ENCODE results near the gene ANKS1B.
A peak's percentile ranks its signal among the peaks of the same experiment; 100 is the strongest.

Gene ANKS1B

DNA sequence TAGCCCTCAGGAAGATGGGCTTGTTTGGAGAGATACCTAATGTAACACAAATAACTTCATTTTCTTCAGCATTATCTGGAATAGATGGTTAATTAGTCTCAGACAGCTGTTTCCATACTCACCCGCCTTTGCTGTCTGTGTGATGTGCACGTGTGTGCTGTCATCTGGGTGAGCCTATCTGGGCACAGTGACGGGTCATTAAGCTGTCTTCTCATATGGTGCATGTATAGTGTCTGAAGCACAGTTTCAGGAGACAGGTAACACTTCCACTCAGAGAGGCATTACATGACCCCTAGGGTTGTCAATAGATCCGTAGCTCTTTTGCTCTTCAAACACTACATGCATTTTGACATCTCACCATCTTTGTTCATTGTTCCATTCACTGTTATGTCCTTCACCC lies 846.3 kb downstream of the ANKS1B start:
- TF ChIP-seq, protein P1, sequence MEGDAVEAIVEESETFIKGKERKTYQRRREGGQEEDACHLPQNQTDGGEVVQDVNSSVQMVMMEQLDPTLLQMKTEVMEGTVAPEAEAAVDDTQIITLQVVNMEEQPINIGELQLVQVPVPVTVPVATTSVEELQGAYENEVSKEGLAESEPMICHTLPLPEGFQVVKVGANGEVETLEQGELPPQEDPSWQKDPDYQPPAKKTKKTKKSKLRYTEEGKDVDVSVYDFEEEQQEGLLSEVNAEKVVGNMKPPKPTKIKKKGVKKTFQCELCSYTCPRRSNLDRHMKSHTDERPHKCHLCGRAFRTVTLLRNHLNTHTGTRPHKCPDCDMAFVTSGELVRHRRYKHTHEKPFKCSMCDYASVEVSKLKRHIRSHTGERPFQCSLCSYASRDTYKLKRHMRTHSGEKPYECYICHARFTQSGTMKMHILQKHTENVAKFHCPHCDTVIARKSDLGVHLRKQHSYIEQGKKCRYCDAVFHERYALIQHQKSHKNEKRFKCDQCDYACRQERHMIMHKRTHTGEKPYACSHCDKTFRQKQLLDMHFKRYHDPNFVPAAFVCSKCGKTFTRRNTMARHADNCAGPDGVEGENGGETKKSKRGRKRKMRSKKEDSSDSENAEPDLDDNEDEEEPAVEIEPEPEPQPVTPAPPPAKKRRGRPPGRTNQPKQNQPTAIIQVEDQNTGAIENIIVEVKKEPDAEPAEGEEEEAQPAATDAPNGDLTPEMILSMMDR (IDR thresholded peaks at IDR 0.05; ENCODE audit: borderline replicate concordance, control extremely low read depth, extremely low read depth, insufficient read depth, missing control alignments), result no peak
- no peak for DNase-seq (ENCODE audit: low spot score)
- in situ Hi-C loops (cut with MboI; ENCODE audit: low sequenced_read_pairs, unreplicated experiment), result no loop called here

DNA sequence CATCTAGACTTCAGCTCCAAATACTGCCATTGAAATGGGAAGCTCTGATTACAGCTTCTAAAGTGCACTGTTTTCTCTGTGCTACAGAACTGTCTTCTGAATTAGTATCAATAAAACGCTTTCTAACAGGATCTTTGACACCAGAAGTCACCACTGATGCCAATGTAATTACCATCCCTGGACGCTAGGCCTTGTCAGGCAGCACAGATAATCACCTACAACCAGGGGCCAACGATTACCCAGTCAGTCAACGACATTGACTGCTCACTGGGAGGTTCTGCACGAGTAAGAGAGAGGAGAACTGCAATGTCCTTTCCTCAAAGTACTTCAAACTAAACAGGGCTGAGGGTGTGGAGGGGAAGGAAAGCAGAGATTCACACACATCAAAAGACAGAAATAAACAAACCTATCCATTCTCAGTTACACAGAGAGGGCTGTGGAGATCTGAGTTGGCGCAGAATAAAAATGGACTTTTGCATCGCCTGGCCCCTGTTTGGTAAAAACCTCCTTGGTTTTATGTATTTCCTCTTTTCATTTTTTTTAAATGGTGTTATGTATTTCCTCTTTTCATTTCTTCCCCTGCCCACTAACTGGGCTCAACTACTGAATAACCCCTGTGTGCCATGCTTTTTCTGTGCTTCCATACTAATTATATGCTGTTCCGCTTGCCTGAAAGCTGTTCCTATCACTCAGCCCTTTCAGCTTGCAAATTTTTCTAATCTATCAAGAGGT lies 847.4 kb downstream of the ANKS1B start:
- DNase-seq (ENCODE audit: low spot score), result no peak
- in situ Hi-C loops (cut with MboI; ENCODE audit: low sequenced_read_pairs, unreplicated experiment), result no loop called here
- TF ChIP-seq, protein P1 (IDR thresholded peaks at IDR 0.05; ENCODE audit: borderline replicate concordance, control extremely low read depth, extremely low read depth, insufficient read depth, missing control alignments), result no peak

DNA sequence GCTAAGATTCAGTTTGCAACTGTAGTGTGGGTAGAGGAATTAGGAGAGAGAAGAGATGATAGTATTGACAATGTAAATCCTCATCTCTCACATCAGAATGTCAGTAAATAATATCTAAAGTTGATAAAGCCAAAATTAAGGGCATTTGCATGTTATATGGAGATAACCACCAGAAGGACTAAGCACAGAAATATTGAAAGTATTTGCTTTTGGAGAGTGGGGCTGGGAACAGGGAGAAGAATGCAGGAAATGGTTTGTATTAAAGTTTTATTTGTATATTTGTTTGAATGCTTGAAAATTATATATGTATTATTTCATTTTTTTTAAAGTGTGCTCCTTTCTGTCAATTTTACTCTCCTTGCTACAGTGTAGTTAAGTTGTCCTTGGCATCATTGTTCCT lies 848.2 kb downstream of the ANKS1B start:
- TF ChIP-seq, protein P1 (IDR thresholded peaks at IDR 0.05; ENCODE audit: borderline replicate concordance, control extremely low read depth, extremely low read depth, insufficient read depth, missing control alignments), result no peak
- in situ Hi-C loops (cut with MboI; ENCODE audit: low sequenced_read_pairs, unreplicated experiment), result no loop called here
- no peak for DNase-seq (ENCODE audit: low spot score)

DNA sequence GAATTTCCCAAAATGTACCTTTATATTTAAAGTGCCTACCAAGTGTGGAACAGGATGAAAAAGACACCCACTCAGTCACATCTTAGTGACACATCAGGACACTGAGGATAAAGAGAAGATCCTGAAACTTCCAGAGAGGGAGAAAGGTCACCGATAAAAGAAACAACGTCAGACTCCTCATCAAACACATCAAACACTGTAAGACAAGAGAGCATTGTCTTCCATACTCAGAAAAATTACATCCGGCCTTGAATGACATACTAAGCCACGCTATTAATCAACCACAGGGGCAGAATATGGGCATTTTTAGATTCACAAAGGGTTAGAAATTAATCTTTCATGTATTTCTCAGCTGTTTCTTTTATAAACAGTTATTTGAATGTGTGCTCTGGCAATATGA lies 849.4 kb downstream of the ANKS1B start:
- in situ Hi-C loops (cut with MboI; ENCODE audit: low sequenced_read_pairs, unreplicated experiment), result no loop called here
- TF ChIP-seq, protein P1 (IDR thresholded peaks at IDR 0.05; ENCODE audit: borderline replicate concordance, control extremely low read depth, extremely low read depth, insufficient read depth, missing control alignments), result no peak
- DNase-seq (ENCODE audit: low spot score), result no peak

DNA sequence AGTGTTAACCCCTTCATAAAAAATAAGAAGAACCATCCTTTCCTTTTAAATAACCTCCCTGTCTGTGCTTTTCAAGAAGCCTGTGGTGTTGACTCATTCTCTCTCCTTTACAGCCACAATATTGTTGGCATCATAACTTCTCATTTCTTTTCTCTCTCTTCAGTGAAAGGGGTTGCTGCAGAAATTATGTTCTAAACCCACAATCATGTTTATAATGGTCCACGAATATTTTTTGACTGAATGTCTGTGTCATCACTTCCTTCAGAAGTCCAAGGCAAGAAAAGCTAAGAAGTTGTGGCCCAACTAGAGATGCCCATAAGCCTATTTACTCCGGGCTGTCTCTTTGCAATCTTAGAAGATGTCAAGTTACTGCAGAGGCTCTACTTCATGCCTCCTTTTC lies 851.3 kb downstream of the ANKS1B start:
- TF ChIP-seq, protein P1 (IDR thresholded peaks at IDR 0.05; ENCODE audit: borderline replicate concordance, control extremely low read depth, extremely low read depth, insufficient read depth, missing control alignments), result no peak
- in situ Hi-C loops (cut with MboI; ENCODE audit: low sequenced_read_pairs, unreplicated experiment), result no loop called here
- DNase-seq (ENCODE audit: low spot score), result no peak

DNA sequence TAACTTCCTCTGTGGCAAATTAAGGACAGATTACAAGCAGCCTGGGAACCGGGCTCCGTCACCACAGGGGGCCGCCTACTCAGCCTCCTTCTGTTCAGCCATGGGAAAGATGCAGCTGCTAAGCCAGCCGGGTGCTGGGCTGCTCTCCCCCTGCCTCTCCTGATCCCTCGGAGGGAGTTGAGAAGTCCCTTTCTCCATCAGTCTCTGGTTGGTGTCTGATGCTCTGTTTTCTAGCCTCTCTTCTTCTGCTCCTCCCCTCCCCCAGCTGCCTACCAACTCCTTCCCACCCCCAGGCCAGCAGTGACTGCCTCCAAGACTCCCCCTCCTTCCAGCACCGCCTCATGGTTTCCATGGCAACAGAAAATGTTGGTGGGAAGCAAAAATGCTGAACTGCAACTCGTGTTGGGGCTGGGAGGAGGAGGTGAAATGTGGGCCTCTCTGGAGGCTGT lies 853.0 kb downstream of the ANKS1B start:
- TF ChIP-seq, protein P1 (IDR thresholded peaks at IDR 0.05; ENCODE audit: borderline replicate concordance, control extremely low read depth, extremely low read depth, insufficient read depth, missing control alignments), result no peak
- peak; percentile 25 for DNase-seq (ENCODE audit: low spot score)
- in situ Hi-C loops (cut with MboI; ENCODE audit: low sequenced_read_pairs, unreplicated experiment), result no loop called here

Measured in GM13976 (cell line).